Epidermal melanocyte (primary cell): ENCODE measurements around the gene AGR3.
"Not testable (repeated sequence)": the region's sequence is repeated elsewhere in the genome, so short reads cannot be mapped to it uniquely, and the experiment has no call there.

Experiments
- DNase-seq: peaks from one replicate; pipeline ENCODE4 v3.0.0; 2011; ENCODE audit warnings: low spot score; ENCODE audit not compliant: insufficient read length

The AGR3 gene

DNA sequence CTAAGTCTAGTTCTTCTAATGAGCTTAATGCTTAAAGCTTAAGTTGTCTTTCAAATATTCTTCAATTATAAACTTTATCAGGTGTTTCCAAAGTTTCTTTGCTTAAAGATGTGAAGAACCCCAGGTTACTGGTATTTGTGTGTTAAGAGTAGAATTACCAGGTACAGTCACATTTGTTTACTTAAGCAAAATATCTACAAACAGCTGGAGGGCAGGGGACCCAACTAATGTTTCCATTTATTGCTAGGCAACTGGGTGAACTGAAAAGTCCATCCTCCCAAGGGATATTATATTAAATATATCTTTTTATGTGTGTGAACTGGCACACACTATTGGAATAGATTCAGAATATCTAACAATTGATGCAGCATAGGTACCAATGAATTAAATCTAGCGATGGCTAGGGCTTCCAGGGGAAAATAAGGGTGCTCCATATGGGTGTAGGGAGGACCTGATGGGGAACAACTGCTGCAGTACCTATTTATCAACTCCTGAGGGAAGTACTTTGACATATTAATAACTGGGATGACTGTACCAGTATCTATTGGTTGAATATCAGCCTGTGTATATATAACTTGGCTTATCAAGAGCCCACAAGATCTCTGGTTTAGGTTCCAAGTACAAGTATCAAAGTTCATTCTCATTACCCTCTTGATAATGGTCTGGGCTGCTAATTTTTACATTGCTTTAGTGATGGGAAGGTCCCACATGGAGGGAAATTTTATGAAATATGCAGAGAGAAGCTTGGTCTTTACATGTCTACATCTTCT is 10.3 kb upstream of the AGR3 start:
- DNase-seq, result no peak

DNA sequence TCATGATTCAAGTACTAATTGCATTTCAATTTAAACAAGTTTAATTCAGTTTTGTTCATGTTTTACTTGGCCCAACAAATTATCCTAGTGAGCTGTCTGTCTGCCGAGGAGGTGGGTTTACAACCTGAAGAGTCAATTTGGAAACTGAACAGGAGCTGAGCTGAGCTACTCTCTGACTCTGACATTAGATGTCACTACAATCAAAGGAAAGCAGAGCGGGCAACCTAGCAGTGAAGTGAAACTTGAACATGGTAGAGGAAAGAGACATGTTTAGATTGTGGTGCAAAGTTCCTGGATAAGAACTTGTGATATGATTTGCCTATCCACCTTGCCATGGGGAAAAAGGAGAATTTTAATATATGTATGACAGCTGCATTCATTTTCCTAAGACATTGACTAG is 9.6 kb upstream of the AGR3 start:
- no peak for DNase-seq

DNA sequence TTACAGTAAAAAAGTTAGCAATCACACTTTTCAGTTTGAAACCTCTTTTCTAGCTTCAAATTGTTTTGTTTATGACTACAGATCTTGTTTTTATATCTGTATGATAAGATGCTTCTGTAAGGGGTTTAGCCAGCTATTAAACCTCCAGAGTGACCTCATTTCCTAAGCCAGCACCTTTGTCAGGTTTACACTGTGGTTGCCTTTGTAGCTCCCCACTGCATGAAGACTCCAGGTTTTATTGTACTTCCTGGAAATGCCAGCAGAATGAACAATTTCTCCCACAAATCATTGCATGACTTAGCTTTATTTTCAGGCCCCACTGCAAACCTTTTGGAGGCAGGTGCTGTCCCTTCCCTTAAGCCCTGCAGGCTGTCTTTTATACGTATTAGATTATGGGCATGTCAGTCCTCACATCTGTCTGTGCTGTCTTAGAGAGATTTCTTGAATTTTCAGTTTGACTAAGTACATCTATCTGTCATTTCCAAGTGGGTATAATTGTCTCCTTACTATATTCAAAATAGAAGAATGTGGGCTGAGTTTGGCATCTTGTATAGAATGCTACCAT is 8.2 kb upstream of the AGR3 start:
- no peak for DNase-seq

DNA sequence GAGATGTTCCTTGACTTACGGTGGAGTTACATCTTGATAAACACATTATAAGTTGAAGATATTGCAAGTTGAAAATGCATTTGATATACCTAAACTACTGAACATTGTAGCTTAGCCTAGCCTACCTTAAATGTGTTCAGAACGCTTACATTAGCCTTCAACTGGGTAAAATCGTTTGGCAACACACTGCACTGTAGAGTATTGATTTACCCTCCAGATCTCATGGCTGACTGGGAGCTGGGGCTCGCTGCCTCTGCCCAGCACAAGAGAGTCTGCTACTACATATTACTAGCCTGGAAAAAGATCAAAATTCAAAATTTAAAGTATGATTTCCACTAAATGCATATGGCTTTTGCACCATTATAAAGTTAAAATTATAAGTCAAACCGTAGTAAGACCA is 7.5 kb upstream of the AGR3 start:
- DNase-seq, result no peak

DNA sequence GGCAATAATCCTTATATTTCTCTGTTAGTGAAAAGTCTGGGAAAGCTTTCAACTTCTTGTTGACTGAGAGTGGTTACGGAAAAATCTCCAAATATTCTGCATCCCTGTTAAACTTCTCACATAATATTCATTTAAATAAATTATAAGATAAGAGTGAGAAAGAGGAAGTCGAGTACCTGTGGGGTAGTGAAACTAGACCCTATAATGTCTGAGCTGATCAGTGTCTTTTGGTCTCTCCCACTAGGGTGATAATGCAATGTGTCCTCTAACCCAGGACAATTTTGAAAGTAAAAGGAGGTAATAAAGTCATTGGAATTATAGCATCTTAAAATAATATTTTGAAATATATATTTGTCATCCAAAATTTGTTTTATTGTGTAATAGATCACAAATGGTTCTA is 2.1 kb upstream of the AGR3 start:
- no peak for DNase-seq

DNA sequence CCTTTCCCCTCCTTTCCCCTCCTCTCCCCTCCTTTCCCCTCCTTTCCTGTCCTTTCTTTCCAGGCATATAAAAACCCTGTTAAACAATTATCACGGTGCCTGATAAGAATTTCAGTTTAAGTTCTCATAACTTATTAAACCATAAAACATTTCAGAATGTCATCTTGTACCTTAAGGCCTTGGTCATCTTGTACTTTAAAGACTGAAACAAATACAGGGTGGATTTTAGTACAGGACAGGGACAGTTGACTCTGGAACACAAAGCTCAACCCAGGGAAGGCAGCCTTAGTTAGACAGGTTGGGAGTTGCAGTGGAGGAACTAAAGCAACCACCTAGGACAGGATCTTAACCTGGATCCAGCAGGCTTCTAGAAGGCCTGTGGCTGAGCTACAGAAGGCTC is 1.2 kb downstream of the AGR3 start:
- DNase-seq, result no peak

DNA sequence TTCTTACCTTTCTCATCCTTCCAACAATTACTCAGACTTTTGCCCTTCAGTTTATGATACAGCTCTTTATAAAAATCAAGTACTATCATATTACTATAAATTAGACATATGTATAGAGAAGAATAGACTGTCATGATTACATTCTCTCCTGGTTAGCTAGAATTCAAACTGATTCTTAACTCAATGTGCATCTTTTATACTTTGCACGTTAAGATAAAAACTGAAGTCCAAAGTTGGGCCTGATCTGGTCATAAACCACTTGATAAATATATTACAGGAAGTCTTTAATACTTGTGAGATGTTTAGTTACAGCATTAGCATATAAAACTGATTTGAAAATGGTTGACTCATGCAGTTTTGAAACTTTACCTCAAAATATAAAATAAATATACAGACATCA is 2.6 kb downstream of the AGR3 start:
- DNase-seq, result no peak

DNA sequence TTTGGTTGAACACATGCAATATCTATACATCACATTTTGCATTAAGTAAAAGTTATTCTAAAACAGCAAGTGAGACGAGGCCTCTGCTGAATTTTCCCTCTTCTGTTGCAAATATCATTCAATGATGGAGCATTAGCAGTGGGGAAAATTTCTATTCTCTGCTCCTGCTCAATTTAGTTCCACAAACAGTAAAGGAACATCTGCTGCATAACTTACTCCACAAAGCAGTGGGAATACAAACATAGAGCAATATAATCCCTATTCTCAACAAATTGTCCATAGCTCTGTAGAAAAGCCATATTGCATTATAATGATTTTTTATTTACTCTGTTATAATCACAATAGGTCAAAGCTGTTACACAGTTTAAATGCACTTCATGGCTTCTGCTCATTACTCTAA is 5.9 kb downstream of the AGR3 start:
- no peak for DNase-seq

DNA sequence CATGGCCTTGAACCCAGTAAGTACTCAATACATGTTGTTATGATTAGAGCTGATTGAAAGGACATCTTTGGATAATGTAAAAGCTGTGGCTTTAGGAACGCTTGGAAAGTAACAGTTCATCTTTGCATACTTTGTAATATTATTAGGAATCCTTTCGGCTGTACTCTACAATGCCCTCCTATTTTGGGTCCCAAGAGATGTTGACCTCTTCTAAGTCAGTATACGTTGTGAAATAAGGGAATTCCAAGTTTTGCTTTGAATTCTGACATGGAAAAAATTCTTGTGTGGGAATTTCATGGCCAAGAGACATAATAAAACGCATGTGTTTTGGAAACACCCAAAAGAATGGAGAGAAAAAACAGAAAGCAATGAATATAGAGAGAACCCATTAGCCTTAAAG is 7.7 kb downstream of the AGR3 start:
- no peak for DNase-seq

DNA sequence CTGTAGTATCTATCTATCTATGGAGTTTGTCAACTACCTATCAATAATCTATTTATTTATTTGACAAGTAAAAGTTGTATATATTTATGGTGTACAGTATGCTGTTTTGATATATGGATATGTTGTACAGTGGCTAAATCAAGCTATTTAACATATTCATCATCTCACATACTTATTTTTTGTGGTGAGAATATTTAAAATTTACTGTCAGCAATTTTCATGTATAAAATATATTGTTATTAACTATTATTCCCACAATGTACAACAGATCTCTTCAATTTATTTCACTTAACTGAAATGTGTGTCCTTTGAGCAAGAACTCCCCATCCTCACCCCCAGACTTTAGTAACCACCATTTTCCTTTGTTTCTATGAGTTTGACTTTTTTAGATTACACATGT is 14.5 kb downstream of the AGR3 start:
- DNase-seq, result no peak

DNA sequence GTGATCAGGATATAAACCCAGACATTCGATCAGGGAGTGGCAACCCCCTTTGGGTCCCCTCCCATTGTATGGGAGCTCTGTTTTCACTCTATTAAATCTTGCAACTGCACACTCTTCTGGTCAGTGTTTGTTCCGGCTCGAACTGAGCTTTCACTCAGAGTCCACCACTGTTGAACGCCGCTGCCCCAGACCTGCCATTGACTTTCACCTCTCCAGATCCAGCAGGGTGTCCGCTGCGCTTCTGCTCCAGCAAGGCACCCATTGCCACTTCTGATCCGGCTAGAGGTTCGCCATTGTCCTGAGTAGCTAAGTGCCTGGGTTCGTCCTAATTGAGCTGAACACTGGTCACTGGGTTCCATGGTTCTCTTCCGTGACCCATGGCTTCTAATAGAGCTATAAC is 28.6 kb downstream of the AGR3 start:
- not testable (repeated sequence) for DNase-seq

DNA sequence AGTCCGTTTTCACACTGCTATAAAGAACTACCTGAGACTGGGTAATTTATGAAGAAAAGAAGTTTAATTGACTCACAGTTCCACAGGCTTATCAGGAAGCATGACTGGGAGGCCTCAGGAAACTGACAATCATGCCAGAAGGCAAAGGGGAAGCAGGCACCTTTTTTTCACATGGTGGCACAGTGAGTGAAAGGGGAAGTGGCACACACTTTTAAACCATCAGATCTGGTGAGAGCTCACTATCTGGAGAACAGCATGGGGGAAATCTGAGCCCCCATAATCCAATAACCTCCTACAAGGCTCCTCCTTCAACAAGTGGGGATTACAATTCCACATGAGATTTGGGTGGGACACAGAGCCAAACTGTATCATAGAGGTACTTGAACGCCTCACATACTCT is 30.0 kb downstream of the AGR3 start:
- no peak for DNase-seq

DNA sequence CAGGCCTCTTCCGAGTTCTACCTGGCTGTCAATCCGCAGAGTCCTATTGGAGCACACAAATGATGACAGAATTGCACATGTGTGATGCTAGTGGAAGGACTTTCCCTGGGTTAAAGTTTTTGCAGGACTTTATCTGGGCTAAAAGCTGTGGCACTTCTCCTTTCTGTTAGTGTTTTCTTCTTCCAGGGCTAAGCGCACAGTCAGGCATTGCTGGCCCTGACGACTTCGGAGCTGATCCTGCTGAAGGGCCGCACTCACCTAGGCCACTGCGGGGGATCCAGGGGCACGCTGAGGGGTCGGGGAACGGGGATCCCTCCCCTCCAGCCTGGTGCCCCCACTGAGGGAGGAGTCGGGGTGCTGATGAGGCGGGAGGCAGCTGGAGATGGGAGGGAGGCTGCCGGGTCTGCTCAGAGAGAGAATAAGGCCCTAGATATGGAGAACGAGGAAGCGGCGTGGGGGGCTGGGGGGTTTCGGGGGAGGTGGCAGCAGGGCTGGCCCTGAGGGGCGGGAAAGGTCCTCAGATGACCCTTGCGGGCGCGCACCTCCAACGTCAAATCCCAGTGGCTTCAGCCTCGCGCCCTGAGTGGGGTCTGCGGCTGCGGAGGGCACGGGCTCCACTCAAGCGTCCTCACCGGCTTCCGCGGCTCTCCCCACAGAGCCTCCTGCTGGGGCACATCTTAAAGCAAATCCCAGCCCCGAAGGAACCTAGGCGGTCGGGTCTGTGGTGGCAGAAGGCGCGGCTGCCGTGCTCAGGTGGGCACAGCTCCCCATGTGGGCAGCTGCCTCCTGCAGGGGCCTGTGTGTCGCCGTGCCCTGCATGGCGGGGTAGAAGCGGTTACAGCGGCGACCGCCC is 30.9 kb downstream of the AGR3 start:
- DNase-seq, result no peak

DNA sequence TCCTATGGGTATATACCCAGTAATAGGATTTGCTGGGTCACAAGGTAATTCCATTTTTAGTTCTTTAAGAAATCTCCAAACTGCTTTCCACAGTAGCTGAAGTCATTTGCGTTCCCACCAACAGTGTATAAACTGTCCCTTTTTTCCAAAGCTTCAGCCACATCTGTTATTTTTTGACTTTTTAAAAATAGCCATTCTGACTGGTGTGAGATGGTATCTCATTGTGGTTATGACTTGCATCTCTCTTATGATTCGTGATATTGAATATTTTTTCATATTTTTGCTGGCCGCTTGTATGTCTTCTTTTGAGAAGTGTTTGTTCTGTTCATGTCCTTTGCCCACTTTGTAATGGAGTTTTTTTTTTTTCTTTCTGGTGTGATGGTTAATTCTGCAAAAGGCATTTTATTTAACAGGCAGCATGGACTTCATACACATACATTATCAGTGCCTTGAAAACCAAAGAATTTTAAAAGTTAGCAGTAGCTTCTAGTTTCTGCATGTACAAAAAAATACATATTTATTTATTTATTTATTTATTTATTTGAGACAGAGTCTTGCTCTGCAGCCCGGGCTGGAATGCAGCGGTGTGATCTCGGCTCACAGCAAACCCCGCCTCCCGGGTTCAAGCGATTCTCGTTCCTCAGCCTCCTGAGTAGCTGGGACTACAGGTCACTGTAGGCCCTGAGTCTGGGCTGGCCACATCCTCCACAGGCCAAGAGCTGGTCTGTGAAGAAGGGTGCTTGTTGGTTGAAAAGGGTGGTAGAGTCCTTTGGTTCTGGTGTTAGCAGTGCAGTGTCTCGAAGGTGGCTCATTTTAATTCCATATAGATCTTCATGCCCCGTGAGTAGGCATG is 32.3 kb downstream of the AGR3 start:
- no peak for DNase-seq

DNA sequence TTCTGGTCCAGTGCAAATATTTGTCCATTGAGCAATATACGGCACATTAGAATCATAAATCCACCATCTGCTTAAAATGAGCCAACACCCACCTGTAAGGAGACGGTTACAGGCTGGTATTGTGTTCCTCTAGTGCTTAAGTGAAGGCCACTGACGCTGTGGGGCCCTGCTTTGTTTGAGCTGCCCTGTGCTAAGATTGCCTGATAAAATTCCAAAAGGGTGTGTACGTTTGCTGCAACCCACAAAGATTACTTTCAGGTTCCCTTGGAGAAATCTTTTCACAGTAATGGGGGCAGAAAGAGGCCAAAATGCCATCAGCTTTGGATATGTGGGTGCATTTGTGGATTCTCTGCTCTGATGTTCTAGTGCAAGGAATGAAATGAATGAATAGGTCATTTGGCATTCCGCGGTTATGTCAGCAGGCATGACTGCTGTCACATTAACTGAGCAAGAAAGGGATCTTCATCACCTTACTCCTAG is 34.4 kb downstream of the AGR3 start:
- no peak for DNase-seq

DNA sequence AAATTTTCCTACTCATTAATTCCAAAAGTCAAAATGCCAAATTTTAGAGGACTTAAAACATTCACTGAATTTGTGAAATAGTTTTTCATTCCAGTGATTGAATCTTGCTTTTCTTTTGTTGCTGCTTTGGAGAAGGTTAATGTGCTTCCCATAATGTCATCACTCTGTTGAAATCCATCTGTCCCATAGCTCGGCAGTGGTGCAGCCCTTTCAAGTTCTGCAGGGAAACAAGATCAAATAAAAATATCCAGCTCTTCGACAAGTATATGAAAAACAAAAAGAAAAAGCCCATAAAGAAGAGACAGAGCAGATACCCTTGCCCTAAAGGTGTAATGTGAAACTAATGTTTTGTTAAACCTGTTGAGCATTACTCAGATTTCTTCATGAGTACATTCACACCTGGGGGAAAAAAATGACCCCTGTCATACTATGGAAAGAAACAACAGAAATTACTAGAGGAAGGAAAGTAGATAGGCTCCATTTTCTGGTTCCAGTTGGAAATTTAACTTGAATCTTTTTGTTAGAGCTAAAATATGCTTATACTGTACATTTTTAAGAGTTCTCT is 35.1 kb downstream of the AGR3 start:
- no peak for DNase-seq

DNA sequence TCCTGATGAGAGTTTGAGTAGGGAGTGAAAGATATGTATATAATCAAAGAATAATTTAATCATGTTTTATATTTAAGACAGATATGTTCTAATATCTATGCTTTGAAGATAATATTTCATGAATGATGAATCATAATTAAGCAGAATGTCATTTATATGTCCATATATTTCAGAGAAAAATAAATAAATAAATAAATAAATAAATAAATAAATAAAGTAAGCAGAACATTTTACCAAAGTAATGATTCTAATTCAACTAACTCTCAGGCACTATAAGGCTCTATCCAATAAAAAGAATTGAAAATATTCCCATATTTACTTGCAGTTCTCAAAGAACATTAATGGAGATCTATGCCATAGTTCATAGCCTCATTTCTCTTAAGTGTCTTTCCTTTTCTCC is 36.0 kb downstream of the AGR3 start:
- DNase-seq, result no peak

DNA sequence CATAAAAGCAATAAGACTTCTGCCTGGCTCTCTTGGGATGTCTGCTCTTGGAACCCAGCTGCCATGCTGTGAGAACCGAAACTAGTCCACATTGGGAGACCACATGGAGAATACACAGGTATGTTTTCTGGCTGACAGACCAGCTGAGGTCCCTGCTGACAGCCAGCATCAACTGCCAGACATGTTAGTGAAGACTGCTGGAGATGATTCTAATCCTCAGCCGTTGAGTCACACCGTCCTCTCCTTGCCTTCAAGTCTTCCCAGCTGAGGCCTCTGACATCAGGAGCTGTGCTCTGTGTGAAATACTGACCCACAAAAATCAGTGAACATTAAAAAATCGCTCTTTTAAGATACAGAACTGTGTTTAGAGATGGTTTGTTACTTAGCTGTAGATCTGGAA is 40.1 kb downstream of the AGR3 start:
- no peak for DNase-seq

DNA sequence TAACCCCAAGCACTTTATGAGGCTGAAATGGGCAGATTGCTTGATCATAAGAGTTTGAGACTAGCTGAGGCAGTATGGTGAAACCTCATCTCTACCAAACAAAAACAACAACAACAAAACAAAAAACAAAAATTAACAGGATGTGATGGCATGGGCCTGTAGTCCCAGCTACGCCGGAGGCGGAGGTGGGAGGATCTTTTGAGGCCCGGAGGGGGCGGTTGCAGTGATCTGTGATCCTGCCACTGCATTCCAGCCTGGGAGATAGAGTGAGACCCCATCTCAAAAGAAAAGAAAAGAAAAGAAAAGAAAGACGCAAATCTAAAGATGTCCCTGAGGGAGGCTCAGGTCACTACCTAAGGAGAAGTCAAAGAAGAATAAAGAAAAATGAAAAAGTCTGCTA is 41.7 kb downstream of the AGR3 start:
- no peak for DNase-seq

DNA sequence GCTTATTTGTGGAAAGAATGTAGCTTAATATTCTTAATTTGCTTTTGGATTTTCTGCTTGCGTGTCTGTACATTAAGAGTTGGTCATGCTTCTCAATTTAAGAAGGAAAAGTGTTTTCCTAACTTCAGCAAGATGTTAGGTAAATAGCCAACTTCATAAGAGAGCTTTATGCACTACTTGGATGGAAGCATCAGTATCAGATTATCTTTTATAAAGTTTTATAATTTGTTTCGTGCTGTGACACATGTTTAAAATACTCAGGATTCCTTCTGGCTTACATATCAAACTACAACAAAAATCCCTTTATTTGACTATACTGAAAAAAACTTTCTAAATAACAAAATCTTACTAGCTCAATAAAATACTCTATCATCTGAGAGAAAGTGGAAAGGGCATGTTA is 42.1 kb downstream of the AGR3 start:
- DNase-seq, result no peak

DNA sequence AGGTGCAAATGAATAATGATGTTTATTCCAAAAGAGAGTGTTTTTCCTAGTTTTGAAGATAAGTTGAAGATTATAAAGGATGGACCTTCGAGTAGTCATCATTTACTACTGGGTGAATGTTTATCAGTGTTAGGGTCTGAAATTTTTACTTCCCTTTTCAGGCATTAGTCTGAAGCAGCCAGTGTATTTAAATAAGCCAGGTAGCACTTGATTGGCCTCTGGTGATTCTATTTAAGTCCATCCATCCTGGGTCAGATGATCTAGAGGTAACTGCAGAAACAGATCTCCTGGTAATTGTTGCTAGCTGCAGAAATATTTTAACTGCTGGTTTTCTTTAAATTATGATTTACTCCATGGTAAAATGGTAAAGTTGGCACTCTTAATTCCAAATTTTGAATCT is 42.9 kb downstream of the AGR3 start:
- no peak for DNase-seq
